Activated naive CD8-positive, alpha-beta T cell treated with anti-CD3 and anti-CD28 coated beads for 36 hours (primary cell): ENCODE results near the gene TET2. TPM values are rescaled to one million over a fixed set of nuclear protein-coding genes. Genes with fewer than 3 reads are reported as not detected.

Source experiments
- DNase-seq: peaks from one replicate; pipeline ENCODE4 v3.0.0; 2021
- H3K27ac Mint-ChIP-seq: one replicate; pipeline ENCODE4 v1.8.0; 2022; ENCODE audit warnings: mild to moderate bottlenecking, moderate library complexity, mixed read lengths
- H3K27me3 Mint-ChIP-seq: one replicate; pipeline ENCODE4 v1.8.0; 2022; ENCODE audit warnings: mild to moderate bottlenecking, mixed read lengths
- H3K36me3 Mint-ChIP-seq: one replicate; pipeline ENCODE4 v1.8.0; 2021; ENCODE audit warnings: mild to moderate bottlenecking, mixed read lengths
- H3K4me1 Mint-ChIP-seq: one replicate; pipeline ENCODE4 v1.8.0; 2021; ENCODE audit warnings: mixed read lengths
- H3K4me3 Mint-ChIP-seq: one replicate; pipeline ENCODE4 v1.8.0; 2022; ENCODE audit warnings: mild to moderate bottlenecking, moderate library complexity, mixed read lengths
- H3K9me3 Mint-ChIP-seq: one replicate; pipeline ENCODE4 v1.8.0; 2022; ENCODE audit warnings: mixed read lengths
- total RNA-seq, 2 experiments: library from RNA; stranded (reverse); gene quantifications; one replicate each; pipeline ENCODE4 v1.2.3, GENCODE V29; 2021

The TET2 gene
- total RNA-seq, 2 experiments from 2014 or later, result 20.7 to 22.6 TPM

GRCh38 chr4:105150503-105150902 is 3.8 kb downstream of the TET2 start:
- H3K4me3 Mint-ChIP-seq, result no peak overlapping the region
- no peak for DNase-seq
- no peak overlapping the region for H3K27ac Mint-ChIP-seq
- peaks cover 2% of the 10 kb centered on the region for H3K9me3 Mint-ChIP-seq
- peaks cover 44% of the 10 kb centered on the region for H3K4me1 Mint-ChIP-seq
- H3K27me3 Mint-ChIP-seq, result no peaks in the 10 kb centered on the region
- peaks cover 23% of the 10 kb centered on the region for H3K36me3 Mint-ChIP-seq

- peaks cover 2% of the 10 kb centered on the region for H3K9me3 Mint-ChIP-seq
- no peak overlapping the region for H3K4me3 Mint-ChIP-seq
- DNase-seq, result no peak
- H3K27ac Mint-ChIP-seq, result no peak overlapping the region
- no peaks in the 10 kb centered on the region for H3K27me3 Mint-ChIP-seq
- H3K4me1 Mint-ChIP-seq, result peaks cover 43% of the 10 kb centered on the region
- H3K36me3 Mint-ChIP-seq, result peaks cover 21% of the 10 kb centered on the region
Observed at GRCh38 chr4:105153749-105154148, 7.1 kb downstream of the TET2 start.

- H3K9me3 Mint-ChIP-seq, result peaks cover 2% of the 10 kb centered on the region
- H3K27me3 Mint-ChIP-seq, result no peaks in the 10 kb centered on the region
- no peak overlapping the region for H3K4me3 Mint-ChIP-seq
- no peak for DNase-seq
- H3K4me1 Mint-ChIP-seq, result peaks cover 35% of the 10 kb centered on the region
- no peak overlapping the region for H3K27ac Mint-ChIP-seq
- H3K36me3 Mint-ChIP-seq, result peaks cover 28% of the 10 kb centered on the region
Observed at GRCh38 chr4:105154576-105154975, 7.9 kb downstream of the TET2 start.

- Mint-ChIP-seq H3K9me3 (peaks cover 2% of the 10 kb centered on the region), H3K4me1 (peaks cover 30% of the 10 kb centered on the region), H3K4me3 (no peak overlapping the region), H3K27me3 (no peaks in the 10 kb centered on the region), H3K27ac (no peak overlapping the region), H3K36me3 (peaks cover 29% of the 10 kb centered on the region)
- DNase-seq, result no peak
Observed at GRCh38 chr4:105155426-105155825, 8.8 kb downstream of the TET2 start.

GRCh38 chr4:105158837-105159236 is 12.2 kb downstream of the TET2 start:
- H3K4me3 Mint-ChIP-seq, result no peak overlapping the region
- H3K4me1 Mint-ChIP-seq, result peaks cover 34% of the 10 kb centered on the region
- H3K36me3 Mint-ChIP-seq, result peaks cover 23% of the 10 kb centered on the region
- no peak for DNase-seq
- H3K27ac Mint-ChIP-seq, result no peak overlapping the region
- no peaks in the 10 kb centered on the region for H3K9me3 Mint-ChIP-seq
- H3K27me3 Mint-ChIP-seq, result no peaks in the 10 kb centered on the region

GRCh38 chr4:105162123-105162796 is 15.6 kb downstream of the TET2 start:
- Mint-ChIP-seq H3K27ac (no peak overlapping the region), H3K36me3 (peaks cover 20% of the 10 kb centered on the region), H3K4me3 (no peak overlapping the region), H3K27me3 (no peaks in the 10 kb centered on the region), H3K4me1 (peaks cover 15% of the 10 kb centered on the region), H3K9me3 (no peaks in the 10 kb centered on the region)
- no peak for DNase-seq

- no peaks in the 10 kb centered on the region for H3K27me3 Mint-ChIP-seq
- no peak for DNase-seq
- no peak overlapping the region for H3K27ac Mint-ChIP-seq
- H3K36me3 Mint-ChIP-seq, result peaks cover 30% of the 10 kb centered on the region
- H3K4me1 Mint-ChIP-seq, result peaks cover 28% of the 10 kb centered on the region
- H3K4me3 Mint-ChIP-seq, result no peak overlapping the region
- H3K9me3 Mint-ChIP-seq, result peaks cover 6% of the 10 kb centered on the region
Observed at GRCh38 chr4:105164548-105164947, 17.9 kb downstream of the TET2 start.

- Mint-ChIP-seq H3K9me3 (peaks cover 6% of the 10 kb centered on the region), H3K4me1 (peaks cover 28% of the 10 kb centered on the region), H3K27me3 (no peaks in the 10 kb centered on the region), H3K36me3 (peaks cover 42% of the 10 kb centered on the region), H3K27ac (no peak overlapping the region), H3K4me3 (no peak overlapping the region)
- no peak for DNase-seq
Observed at GRCh38 chr4:105166066-105166465, 19.4 kb downstream of the TET2 start.

- Mint-ChIP-seq H3K36me3 (peaks cover 71% of the 10 kb centered on the region), H3K4me1 (peaks cover 13% of the 10 kb centered on the region), H3K27me3 (no peaks in the 10 kb centered on the region), H3K4me3 (no peak overlapping the region), H3K9me3 (peaks cover 15% of the 10 kb centered on the region), H3K27ac (no peak overlapping the region)
- no peak for DNase-seq
Observed at GRCh38 chr4:105170711-105171110, 24.0 kb downstream of the TET2 start.

GRCh38 chr4:105171912-105172311 is 25.2 kb downstream of the TET2 start:
- Mint-ChIP-seq H3K36me3 (peaks cover 78% of the 10 kb centered on the region), H3K27me3 (no peaks in the 10 kb centered on the region), H3K4me1 (peaks cover 13% of the 10 kb centered on the region), H3K4me3 (no peak overlapping the region), H3K9me3 (peaks cover 20% of the 10 kb centered on the region), H3K27ac (no peak overlapping the region)
- DNase-seq, result no peak

- H3K9me3 Mint-ChIP-seq, result peaks cover 23% of the 10 kb centered on the region
- no peak for DNase-seq
- H3K27me3 Mint-ChIP-seq, result no peaks in the 10 kb centered on the region
- H3K4me3 Mint-ChIP-seq, result no peak overlapping the region
- H3K27ac Mint-ChIP-seq, result no peak overlapping the region
- peaks cover 11% of the 10 kb centered on the region for H3K4me1 Mint-ChIP-seq
- peaks cover 72% of the 10 kb centered on the region for H3K36me3 Mint-ChIP-seq
Observed at GRCh38 chr4:105174098-105174497, 27.4 kb downstream of the TET2 start.

GRCh38 chr4:105179539-105180401 is 33.1 kb downstream of the TET2 start:
- Mint-ChIP-seq H3K4me1 (peaks cover 19% of the 10 kb centered on the region), H3K36me3 (peaks cover 34% of the 10 kb centered on the region), H3K9me3 (peaks cover 17% of the 10 kb centered on the region), H3K27ac (no peak overlapping the region), H3K4me3 (no peak overlapping the region), H3K27me3 (no peaks in the 10 kb centered on the region)
- no peak for DNase-seq

- DNase-seq, result no peak
- Mint-ChIP-seq H3K4me3 (no peak overlapping the region), H3K9me3 (peaks cover 8% of the 10 kb centered on the region), H3K27me3 (no peaks in the 10 kb centered on the region), H3K36me3 (peaks cover 29% of the 10 kb centered on the region), H3K27ac (no peak overlapping the region), H3K4me1 (peaks cover 27% of the 10 kb centered on the region)
Observed at GRCh38 chr4:105181259-105181658, 34.6 kb downstream of the TET2 start.

- no peak overlapping the region for H3K27ac Mint-ChIP-seq
- H3K27me3 Mint-ChIP-seq, result no peaks in the 10 kb centered on the region
- H3K4me3 Mint-ChIP-seq, result no peak overlapping the region
- no peak for DNase-seq
- H3K36me3 Mint-ChIP-seq, result peaks cover 21% of the 10 kb centered on the region
- H3K9me3 Mint-ChIP-seq, result peaks cover 2% of the 10 kb centered on the region
- peaks cover 31% of the 10 kb centered on the region for H3K4me1 Mint-ChIP-seq
Observed at GRCh38 chr4:105182211-105182610, 35.5 kb downstream of the TET2 start.

- no peak for DNase-seq
- peaks cover 26% of the 10 kb centered on the region for H3K36me3 Mint-ChIP-seq
- peaks cover 45% of the 10 kb centered on the region for H3K4me1 Mint-ChIP-seq
- no peak overlapping the region for H3K27ac Mint-ChIP-seq
- H3K4me3 Mint-ChIP-seq, result no peak overlapping the region
- no peaks in the 10 kb centered on the region for H3K9me3 Mint-ChIP-seq
- no peaks in the 10 kb centered on the region for H3K27me3 Mint-ChIP-seq
Observed at GRCh38 chr4:105184316-105184980, 37.8 kb downstream of the TET2 start.
